Endothelial cell of hepatic sinusoid (primary cell): Measurements from ENCODE around the gene RXRG.
"Not testable (repeated sequence)": the region's sequence is repeated elsewhere in the genome, so short reads cannot be mapped to it uniquely, and the experiment has no call there.

Experiments
- in situ Hi-C: cut with HindIII; loops from 2 replicates; pipeline ENCODE4 v1.10.0; 2017; ENCODE audit warnings: low sequenced_read_pairs

Gene RXRG

GRCh38 chr1:165444897-165445370 is at the start of gene RXRG:
TSS of gene RXRG (minus strand) at chr1:165445126. CDS start at chr1:165444893, 233 bp downstream.
- in situ Hi-C loops, result no loop called here

- in situ Hi-C loops, result no loop called here
Measured at GRCh38 chr1:165492845-165493373, 48.0 kb upstream of the RXRG start.

- in situ Hi-C loops, result no loop called here
Measured at GRCh38 chr1:165490175-165490574, 45.2 kb upstream of the RXRG start.

DNA sequence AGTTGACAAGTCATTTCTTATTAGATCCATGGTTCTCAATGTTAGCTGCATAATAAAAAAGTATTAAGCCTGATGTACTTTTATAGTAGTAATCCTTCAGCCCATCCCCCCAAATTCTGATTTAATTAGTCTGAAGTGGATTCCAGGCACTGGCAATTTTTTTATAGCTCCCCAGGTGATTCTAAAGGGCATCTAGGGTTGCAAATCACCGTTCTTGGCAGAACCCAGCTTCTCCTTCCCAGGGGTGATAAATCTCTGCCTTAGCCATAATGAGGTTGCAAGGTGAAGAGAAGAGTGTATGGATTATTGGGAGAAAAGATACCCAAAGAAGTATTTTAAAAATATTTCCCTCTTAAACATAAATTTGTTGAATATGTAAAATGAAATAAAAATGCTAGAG is 43.0 kb upstream of the RXRG start:
- in situ Hi-C loops, result no loop called here

- in situ Hi-C loops, result no loop called here
Measured at GRCh38 chr1:165486663-165487062, 41.7 kb upstream of the RXRG start.

DNA sequence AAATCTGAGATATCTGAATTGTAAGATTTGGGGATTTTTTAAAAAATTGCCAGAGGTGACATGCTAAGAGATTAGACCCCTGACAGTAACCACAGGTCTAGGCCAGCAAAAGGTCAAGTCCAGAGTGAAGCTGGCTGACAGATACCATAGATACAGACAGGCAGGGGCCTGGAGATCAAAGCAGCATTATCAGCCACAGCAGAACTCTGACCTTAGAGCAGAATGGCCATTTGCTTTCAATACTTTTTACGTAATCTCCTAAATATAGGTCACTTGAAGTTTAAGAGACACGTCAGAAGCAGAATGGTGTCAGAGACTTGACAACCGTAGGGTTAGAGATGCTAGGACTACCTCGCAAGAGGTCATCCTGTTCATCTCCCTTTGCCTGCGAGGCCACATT is 40.8 kb upstream of the RXRG start:
- in situ Hi-C loops, result no loop called here

- in situ Hi-C loops, result no loop called here
Measured at GRCh38 chr1:165484532-165484931, 39.6 kb upstream of the RXRG start.

DNA sequence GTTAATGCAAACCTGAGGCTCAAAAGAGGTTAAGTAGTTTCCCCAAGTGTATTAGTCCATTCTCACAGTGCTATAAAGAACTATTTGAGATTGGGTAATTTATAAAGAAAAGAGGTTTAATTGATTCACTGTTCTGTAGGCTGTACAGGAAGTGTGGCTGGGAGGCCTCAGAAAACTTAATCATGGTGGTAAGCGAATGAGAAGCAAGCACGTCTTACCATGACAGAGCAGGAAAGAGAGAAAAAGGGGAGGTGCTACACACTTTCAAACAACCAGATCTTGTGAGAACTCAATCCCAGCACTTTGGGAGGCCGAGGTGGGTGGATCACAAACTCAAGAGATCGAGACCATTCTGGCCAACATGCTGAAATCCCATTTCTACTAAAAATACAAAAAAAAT is 38.5 kb upstream of the RXRG start:
- in situ Hi-C loops, result no loop called here

DNA sequence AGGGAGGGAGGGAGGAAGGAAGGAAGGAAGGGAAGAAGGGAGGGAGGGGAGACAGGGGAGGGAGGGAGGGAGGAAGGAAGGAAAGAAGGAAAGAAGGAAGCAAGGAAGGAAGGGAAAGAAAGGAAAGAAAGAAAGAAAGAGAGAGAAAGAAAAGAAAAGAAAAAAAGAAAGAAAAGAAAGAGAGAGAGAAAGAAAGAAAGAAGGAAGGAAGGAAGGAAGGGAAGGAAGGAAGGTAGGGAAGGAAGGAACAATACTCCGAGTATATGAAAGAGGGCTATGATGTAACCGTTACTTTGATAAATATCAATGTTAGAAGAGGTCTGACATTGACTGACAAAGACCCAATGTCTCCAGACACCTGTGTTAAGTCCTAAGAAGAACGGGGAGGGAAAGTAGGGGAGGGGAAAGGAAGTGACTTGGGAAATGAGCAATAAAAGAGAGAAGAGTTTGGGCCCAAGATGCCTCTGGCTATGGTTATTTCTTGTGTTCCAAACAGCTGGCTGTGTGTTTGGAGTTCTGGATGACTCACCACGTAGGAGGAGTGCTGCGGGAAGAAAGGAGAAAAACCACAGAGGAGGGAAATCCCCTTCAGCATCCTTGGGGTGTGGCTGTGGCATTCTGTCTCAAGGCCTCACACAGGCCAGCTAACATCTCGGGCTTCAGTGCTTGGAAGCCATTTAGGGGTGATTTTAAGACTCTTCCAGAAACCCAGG is 37.0 kb upstream of the RXRG start:
- in situ Hi-C loops, result no loop called here

GRCh38 chr1:165476776-165477175 is 31.9 kb upstream of the RXRG start:
- in situ Hi-C loops, result no loop called here

DNA sequence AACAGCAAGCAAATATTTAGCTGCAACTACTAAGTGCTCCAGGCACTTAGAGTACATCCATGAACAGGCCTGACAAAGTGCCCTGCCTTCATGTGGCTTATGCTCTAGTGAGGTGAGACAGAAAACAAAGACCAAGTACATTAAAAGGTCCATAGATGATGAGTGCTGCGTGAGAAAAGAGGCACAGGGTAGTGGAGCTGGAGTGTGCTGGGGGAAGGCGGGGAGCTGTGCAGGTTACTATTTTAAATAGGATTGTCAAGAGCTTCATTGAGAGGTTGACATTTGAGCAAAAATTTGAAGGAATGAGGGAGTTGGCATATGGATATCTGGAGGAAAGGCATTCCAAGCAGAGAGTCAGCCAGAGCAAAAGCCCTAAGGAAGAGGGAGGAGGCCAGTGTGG is 29.3 kb upstream of the RXRG start:
- in situ Hi-C loops, result no loop called here

- in situ Hi-C loops, result no loop called here
Measured at GRCh38 chr1:165473081-165473480, 28.2 kb upstream of the RXRG start.

DNA sequence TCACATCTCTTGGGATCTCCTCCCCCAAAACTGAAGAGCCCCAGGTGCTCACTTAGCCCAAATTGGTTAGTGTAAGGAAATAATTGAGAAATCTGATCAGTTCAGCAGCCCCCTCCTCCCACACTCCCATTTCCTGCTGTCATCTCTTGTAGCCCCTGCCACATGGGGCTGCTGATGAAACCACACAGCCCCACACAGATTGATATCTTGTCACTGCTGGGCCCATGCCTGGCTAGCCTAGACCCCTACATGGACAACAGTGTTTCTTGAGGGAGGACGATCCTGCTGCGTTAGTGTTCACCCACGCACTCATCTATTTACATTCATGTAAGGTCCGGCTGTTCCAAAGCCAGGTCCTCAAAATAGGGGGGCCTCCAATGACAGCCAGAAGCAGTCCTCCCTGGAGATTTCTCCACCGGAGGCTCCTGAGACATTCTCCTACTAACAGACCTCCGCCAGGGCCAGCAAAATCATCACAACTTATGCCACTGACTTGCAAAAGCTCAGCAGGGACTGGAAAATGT is 23.9 kb upstream of the RXRG start:
- in situ Hi-C loops, result no loop called here

DNA sequence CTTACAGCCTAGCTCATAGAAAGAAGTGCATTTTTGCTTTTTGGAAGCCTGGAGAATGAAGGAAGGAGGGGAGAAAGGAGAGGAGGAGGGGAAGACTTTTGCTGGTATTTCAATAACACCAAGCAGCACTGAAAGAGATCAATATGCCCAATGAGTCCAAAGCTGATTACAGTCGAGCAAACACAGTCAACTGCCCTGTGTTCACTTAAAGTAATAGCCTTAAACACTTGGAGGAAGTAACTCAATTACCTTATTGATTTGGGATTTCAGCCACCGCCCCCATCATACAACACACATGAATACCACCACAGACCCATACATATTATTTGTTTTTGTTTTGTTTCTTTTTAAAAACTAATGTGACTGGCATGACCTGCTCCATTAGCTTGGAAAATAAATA is 23.3 kb upstream of the RXRG start:
- in situ Hi-C loops, result no loop called here

DNA sequence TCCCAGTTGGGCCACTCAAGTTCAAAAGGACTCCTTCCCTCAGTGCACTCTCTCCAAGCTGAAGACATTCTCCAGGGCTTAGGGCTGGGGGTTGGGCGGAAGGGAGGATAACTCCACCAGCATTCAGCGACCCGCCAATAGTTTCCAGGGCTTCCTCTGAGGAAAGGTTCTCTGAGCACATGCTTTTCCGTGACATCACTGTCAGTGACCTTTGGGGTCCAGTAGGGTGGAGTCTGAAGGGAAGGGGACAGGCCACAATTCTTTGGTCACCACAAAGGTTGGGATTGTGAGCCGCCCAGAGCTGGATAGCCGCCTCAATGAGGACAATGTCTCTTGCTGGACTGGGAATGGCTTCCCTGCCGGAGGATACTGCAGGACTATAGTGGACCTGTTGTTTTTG is 22.8 kb upstream of the RXRG start:
- in situ Hi-C loops, result no loop called here

GRCh38 chr1:165463978-165464377 is 19.1 kb upstream of the RXRG start:
- in situ Hi-C loops, result no loop called here

DNA sequence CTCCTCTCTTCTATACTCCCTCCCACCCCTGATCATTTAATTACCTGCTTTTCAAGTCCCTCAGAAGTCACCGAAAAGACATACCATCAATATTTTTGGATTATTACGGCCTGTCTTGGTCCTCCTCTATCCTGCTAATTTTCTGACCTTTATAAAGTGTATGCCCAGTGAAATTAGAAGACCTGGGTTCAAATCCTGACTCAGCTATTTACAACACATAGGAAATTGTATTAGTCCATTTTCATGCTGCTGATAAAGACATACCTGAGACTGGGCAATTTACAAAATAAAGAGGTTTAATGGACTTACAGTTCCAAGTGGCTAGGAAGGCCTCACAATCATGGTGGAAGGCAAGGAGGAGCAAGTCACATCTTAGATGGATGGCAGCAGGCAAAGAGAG is 14.8 kb upstream of the RXRG start:
- in situ Hi-C loops, result not testable (repeated sequence)

DNA sequence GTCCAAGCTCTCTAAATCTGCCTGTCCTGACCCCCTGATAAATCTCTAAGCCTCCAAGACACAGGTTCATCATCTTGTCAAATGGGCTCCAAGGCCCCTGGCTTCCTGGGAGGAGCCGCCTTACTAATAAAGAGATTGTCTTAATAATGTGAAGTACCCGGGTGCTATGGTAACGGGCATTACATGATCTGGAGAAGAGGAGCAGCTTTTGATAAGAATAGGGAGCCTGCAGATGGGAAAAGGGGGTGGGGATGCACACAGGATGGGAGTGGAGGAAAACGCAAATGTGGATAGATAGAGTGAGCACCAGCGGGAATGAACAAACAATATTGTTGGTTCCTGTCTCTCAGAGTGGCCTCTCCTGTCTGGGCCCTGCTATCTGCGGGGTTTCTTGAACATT is 11.9 kb upstream of the RXRG start:
- in situ Hi-C loops, result no loop called here

DNA sequence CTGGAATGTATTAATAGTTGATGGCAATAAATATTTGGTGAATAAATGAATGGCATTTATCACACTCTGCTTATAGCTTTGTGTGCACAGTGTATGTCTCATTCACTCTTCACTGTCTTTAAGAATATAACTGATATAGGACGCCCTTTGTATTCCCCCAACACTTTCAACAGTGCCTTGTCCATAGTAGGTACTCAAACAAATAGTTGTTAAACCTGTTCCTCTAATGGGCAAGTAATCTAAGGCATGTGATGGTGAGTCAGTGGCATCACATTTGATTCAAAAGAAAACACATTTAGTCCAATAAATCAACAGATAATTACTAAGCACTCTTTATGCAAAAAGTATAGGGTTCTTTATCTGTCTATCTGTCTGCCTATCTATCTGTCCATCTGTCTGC is 11.2 kb upstream of the RXRG start:
- in situ Hi-C loops, result no loop called here

GRCh38 chr1:165455111-165455510 is 10.2 kb upstream of the RXRG start:
- in situ Hi-C loops, result no loop called here

GRCh38 chr1:165454091-165454610 is 9.2 kb upstream of the RXRG start:
- in situ Hi-C loops, result no loop called here

DNA sequence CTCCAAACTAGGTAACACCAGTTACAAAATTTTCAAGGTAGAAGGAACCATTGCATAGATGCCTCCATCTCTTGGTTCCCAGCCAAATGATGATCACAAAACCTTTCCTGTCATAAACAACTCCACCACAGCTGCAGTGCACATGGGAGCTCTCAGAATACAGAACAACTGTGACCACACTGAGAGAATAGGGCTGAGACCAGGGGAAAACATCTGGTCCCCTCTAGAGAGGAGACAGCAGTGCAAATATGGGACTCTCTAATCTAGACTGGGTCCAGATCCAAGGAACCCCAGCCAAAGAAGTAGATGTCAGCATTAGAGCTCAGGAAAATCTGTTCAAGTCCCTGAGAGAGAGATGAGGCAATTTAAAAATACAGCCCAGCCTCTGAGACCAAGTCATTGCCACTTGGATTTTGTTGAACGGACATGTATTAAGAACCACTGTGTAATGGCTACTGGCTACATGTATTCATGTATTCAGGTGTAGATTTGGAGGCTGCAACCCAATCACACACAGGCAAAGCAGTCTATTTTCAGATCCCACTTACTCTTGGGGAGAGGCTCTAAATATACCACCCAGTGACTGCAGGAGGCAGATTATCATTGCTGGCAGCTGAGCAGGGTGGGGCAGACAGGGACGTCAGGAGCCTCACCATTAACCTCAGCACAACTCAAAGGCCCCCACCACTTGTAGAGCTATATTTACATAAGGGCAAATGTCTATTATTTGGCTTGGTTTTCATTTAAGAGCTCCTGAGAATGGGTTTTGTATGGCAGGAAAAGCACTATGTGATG is 7.6 kb upstream of the RXRG start:
- in situ Hi-C loops, result no loop called here
